ENCODE results near the gene PCDHGA4.
A peak's percentile ranks its signal among the peaks of the same experiment; 100 is the strongest.
"Not testable (repeated sequence)": the region's sequence is repeated elsewhere in the genome, so short reads cannot be mapped to it uniquely, and the experiment has no call there.

Gene PCDHGA4

DNA sequence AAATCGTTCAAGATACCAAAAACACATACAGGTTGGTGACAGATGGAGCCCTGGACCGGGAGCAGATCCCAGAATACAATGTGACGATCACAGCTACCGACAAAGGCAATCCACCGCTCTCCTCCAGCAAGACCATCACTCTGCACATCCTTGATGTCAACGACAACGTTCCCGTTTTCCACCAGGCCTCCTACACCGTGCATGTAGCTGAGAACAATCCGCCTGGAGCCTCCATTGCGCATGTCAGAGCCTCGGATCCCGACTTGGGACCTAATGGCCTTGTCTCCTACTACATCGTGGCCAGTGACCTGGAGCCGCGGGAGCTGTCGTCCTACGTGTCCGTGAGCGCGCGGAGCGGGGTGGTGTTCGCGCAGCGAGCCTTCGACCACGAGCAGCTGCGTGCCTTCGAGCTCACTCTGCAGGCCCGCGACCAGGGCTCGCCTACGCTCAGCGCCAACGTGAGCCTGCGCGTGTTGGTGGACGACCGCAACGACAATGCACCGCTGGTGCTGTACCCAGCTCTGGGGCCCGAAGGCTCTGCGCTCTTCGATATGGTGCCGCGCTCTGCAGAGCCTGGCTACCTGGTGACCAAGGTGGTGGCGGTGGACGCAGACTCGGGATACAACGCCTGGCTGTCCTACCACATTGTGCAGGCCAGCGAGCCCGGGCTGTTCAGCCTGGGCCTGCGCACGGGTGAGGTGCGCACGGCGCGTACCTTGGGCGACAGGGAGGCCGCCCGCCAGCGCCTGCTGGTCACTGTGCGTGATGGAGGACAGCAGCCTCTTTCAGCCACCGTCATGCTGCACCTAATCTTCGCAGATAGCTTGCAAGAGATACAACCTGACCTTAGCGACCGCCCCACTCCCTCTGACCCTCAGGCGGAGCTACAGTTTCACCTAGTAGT is 17.0 kb downstream of the PCDHGA4 start:
- no peaks in the 10 kb centered on the region for H3K27me3 ChIP-seq (ENCODE audit: insufficient read depth, low read length)
- H3F3A ChIP-seq (ENCODE audit: insufficient read depth, low read length), result no peaks in the 10 kb centered on the region
- TF ChIP-seq, protein P1, sequence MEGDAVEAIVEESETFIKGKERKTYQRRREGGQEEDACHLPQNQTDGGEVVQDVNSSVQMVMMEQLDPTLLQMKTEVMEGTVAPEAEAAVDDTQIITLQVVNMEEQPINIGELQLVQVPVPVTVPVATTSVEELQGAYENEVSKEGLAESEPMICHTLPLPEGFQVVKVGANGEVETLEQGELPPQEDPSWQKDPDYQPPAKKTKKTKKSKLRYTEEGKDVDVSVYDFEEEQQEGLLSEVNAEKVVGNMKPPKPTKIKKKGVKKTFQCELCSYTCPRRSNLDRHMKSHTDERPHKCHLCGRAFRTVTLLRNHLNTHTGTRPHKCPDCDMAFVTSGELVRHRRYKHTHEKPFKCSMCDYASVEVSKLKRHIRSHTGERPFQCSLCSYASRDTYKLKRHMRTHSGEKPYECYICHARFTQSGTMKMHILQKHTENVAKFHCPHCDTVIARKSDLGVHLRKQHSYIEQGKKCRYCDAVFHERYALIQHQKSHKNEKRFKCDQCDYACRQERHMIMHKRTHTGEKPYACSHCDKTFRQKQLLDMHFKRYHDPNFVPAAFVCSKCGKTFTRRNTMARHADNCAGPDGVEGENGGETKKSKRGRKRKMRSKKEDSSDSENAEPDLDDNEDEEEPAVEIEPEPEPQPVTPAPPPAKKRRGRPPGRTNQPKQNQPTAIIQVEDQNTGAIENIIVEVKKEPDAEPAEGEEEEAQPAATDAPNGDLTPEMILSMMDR (IDR thresholded peaks at IDR 0.05; ENCODE audit: low read length), result no peak
- TF ChIP-seq EZH2 (IDR thresholded peaks at IDR 0.05; ENCODE audit: borderline replicate concordance, low read length), result no peak
- H3K36me3 ChIP-seq (ENCODE audit: insufficient read depth, low read length), result no peaks in the 10 kb centered on the region
- H3K27ac ChIP-seq (ENCODE audit: low read depth, low read length, poor library complexity, severe bottlenecking), result no peak overlapping the region
- no peaks in the 10 kb centered on the region for H3K79me2 ChIP-seq (ENCODE audit: insufficient read depth, low read length)
- H4K20me1 ChIP-seq (ENCODE audit: insufficient read depth, low read length), result no peaks in the 10 kb centered on the region
- H2AFZ ChIP-seq (ENCODE audit: low read length), result no peak overlapping the region
- H3K4me3 ChIP-seq (ENCODE audit: low read depth, low read length, poor library complexity, severe bottlenecking), result no peak overlapping the region
- no peaks in the 10 kb centered on the region for H3K4me1 ChIP-seq (ENCODE audit: insufficient read depth, low read length, severe bottlenecking)
- no peaks in the 10 kb centered on the region for H3K9me2 ChIP-seq (ENCODE audit: low read depth, low read length)
- no peak overlapping the region for H3K9ac ChIP-seq (ENCODE audit: low read length)
- H3K9me3 ChIP-seq (ENCODE audit: low read length), result peaks cover 23% of the 10 kb centered on the region
- no peak overlapping the region for H3K4me2 ChIP-seq (ENCODE audit: low read length)

- H3K36me3 ChIP-seq (ENCODE audit: insufficient read depth, low read length), result no peaks in the 10 kb centered on the region
- peaks cover 19% of the 10 kb centered on the region for H3K9me3 ChIP-seq (ENCODE audit: low read length)
- no peaks in the 10 kb centered on the region for H3K4me1 ChIP-seq (ENCODE audit: insufficient read depth, low read length, severe bottlenecking)
- H3F3A ChIP-seq (ENCODE audit: insufficient read depth, low read length), result 0 out of 2 replicates have a peak, but pooled peaks cover 3% of the 10 kb centered on the region
- H4K20me1 ChIP-seq (ENCODE audit: insufficient read depth, low read length), result no peaks in the 10 kb centered on the region
- H3K79me2 ChIP-seq (ENCODE audit: insufficient read depth, low read length), result no peaks in the 10 kb centered on the region
- H3K9me2 ChIP-seq (ENCODE audit: low read depth, low read length), result no peaks in the 10 kb centered on the region
- H3K27ac ChIP-seq (ENCODE audit: low read depth, low read length, poor library complexity, severe bottlenecking), result no peak within 1 kb of the TSS
- H3K9ac ChIP-seq (ENCODE audit: low read length), result no peak within 1 kb of the TSS
- TF ChIP-seq, protein P1 (IDR thresholded peaks at IDR 0.05; ENCODE audit: low read length), result peak; percentile 18; the same call in 1 of the 2 replicates
- TF ChIP-seq EZH2 (IDR thresholded peaks at IDR 0.05; ENCODE audit: borderline replicate concordance, low read length), result no peak
- no peak within 1 kb of the TSS for H2AFZ ChIP-seq (ENCODE audit: low read length)
- no peaks in the 10 kb centered on the region for H3K27me3 ChIP-seq (ENCODE audit: insufficient read depth, low read length)
- no peak within 1 kb of the TSS for H3K4me2 ChIP-seq (ENCODE audit: low read length)
- no peak within 1 kb of the TSS for H3K4me3 ChIP-seq (ENCODE audit: low read depth, low read length, poor library complexity, severe bottlenecking)
These were observed 19.0 kb downstream of the PCDHGA4 start, which contains the start of gene PCDHGA6 for GRCh38 chr5:141373673-141374317. Gene PCDHGA6, plus strand, starts transcription at chr5:141373891. Its CDS starts 193 bp downstream, at chr5:141374084.

GRCh38 chr5:141374627-141375026 is 19.8 kb downstream of the PCDHGA4 start:
- H3K4me1 ChIP-seq (ENCODE audit: insufficient read depth, low read length, severe bottlenecking), result no peaks in the 10 kb centered on the region
- no peaks in the 10 kb centered on the region for H4K20me1 ChIP-seq (ENCODE audit: insufficient read depth, low read length)
- H3K9me3 ChIP-seq (ENCODE audit: low read length), result peaks cover 19% of the 10 kb centered on the region
- H3F3A ChIP-seq (ENCODE audit: insufficient read depth, low read length), result 0 out of 2 replicates have a peak, but pooled peaks cover 3% of the 10 kb centered on the region
- no peaks in the 10 kb centered on the region for H3K36me3 ChIP-seq (ENCODE audit: insufficient read depth, low read length)
- H3K9me2 ChIP-seq (ENCODE audit: low read depth, low read length), result no peaks in the 10 kb centered on the region
- no peak overlapping the region for H3K9ac ChIP-seq (ENCODE audit: low read length)
- TF ChIP-seq, protein P1 (IDR thresholded peaks at IDR 0.05; ENCODE audit: low read length), result no peak
- TF ChIP-seq EZH2 (IDR thresholded peaks at IDR 0.05; ENCODE audit: borderline replicate concordance, low read length), result no peak
- H2AFZ ChIP-seq (ENCODE audit: low read length), result no peak overlapping the region
- no peaks in the 10 kb centered on the region for H3K27me3 ChIP-seq (ENCODE audit: insufficient read depth, low read length)
- no peak overlapping the region for H3K4me2 ChIP-seq (ENCODE audit: low read length)
- no peak overlapping the region for H3K27ac ChIP-seq (ENCODE audit: low read depth, low read length, poor library complexity, severe bottlenecking)
- H3K4me3 ChIP-seq (ENCODE audit: low read depth, low read length, poor library complexity, severe bottlenecking), result no peak overlapping the region
- no peaks in the 10 kb centered on the region for H3K79me2 ChIP-seq (ENCODE audit: insufficient read depth, low read length)

- H3K27ac ChIP-seq (ENCODE audit: low read depth, low read length, poor library complexity, severe bottlenecking); H3K79me2 ChIP-seq (ENCODE audit: insufficient read depth, low read length); H2AFZ ChIP-seq (ENCODE audit: low read length); H3K4me1 ChIP-seq (ENCODE audit: insufficient read depth, low read length, severe bottlenecking); H3K4me3 ChIP-seq (ENCODE audit: low read depth, low read length, poor library complexity, severe bottlenecking); H3K4me2 ChIP-seq (ENCODE audit: low read length); H4K20me1 ChIP-seq (ENCODE audit: insufficient read depth, low read length); H3K9ac ChIP-seq (ENCODE audit: low read length); H3K9me2 ChIP-seq (ENCODE audit: low read depth, low read length); H3K36me3 ChIP-seq (ENCODE audit: insufficient read depth, low read length); H3K27me3 ChIP-seq (ENCODE audit: insufficient read depth, low read length); H3F3A ChIP-seq (ENCODE audit: insufficient read depth, low read length): not testable (repeated sequence)
- peaks cover 19% of the 10 kb centered on the region for H3K9me3 ChIP-seq (ENCODE audit: low read length)
These were observed 20.8 kb downstream of the PCDHGA4 start for GRCh38 chr5:141375444-141376155.

Data from OCI-LY1 (cell line).